Activated gamma-delta T cell treated with anti-CD3 and anti-CD28 coated beads, Interleukin-2, amount 50 U/mL, for 16 hours (primary cell): Measurements from ENCODE around the gene PHETA1.
A peak's percentile ranks its signal among the peaks of the same experiment; 100 is the strongest.

Experiments
- DNase-seq: peaks from one replicate; pipeline ENCODE4 v3.0.0-alpha.2; 2020; ENCODE audit warnings: low read depth

Gene PHETA1

GRCh38 chr12:111368788-111369495 is at the start of gene PHETA1:
PHETA1 (minus strand) TSS chr12:111369095; CDS start chr12:111363427, 5,668 bp downstream.
- DNase-seq = peak; percentile 58

GRCh38 chr12:111418594-111418880 is 49.6 kb upstream of the PHETA1 start:
- no peak for DNase-seq

- no peak for DNase-seq
Observed at GRCh38 chr12:111417784-111418593, 49.1 kb upstream of the PHETA1 start.

GRCh38 chr12:111417290-111417689 is 48.4 kb upstream of the PHETA1 start:
- DNase-seq = no peak

- no peak for DNase-seq
Observed at GRCh38 chr12:111414711-111415252, 45.9 kb upstream of the PHETA1 start.

GRCh38 chr12:111413442-111414086 is 44.7 kb upstream of the PHETA1 start:
- no peak for DNase-seq

- no peak for DNase-seq
Observed at GRCh38 chr12:111412830-111413441, 44.0 kb upstream of the PHETA1 start.

- DNase-seq = no peak
Observed at GRCh38 chr12:111412007-111412829, 43.3 kb upstream of the PHETA1 start.

GRCh38 chr12:111411185-111411764 is 42.4 kb upstream of the PHETA1 start:
- no peak for DNase-seq

GRCh38 chr12:111410431-111411184 is 41.7 kb upstream of the PHETA1 start:
- no peak for DNase-seq

GRCh38 chr12:111409780-111410430 is 41.0 kb upstream of the PHETA1 start:
- no peak for DNase-seq

GRCh38 chr12:111409403-111409779 is 40.5 kb upstream of the PHETA1 start:
- no peak for DNase-seq

GRCh38 chr12:111408686-111409402 is 39.9 kb upstream of the PHETA1 start:
- no peak for DNase-seq

GRCh38 chr12:111408116-111408440 is 39.2 kb upstream of the PHETA1 start:
- no peak for DNase-seq

GRCh38 chr12:111407377-111408115 is 38.7 kb upstream of the PHETA1 start:
- no peak for DNase-seq

GRCh38 chr12:111406474-111407376 is 37.8 kb upstream of the PHETA1 start:
- DNase-seq = peak; percentile 52

- peak; percentile 68 for DNase-seq
Observed at GRCh38 chr12:111405859-111406473, 37.1 kb upstream of the PHETA1 start, which contains the start of gene SH2B3. SH2B3 (plus strand) TSS chr12:111405923; CDS start chr12:111418146, 12,223 bp downstream.
